ENCODE results near the gene EXOC6.

The EXOC6 gene

DNA sequence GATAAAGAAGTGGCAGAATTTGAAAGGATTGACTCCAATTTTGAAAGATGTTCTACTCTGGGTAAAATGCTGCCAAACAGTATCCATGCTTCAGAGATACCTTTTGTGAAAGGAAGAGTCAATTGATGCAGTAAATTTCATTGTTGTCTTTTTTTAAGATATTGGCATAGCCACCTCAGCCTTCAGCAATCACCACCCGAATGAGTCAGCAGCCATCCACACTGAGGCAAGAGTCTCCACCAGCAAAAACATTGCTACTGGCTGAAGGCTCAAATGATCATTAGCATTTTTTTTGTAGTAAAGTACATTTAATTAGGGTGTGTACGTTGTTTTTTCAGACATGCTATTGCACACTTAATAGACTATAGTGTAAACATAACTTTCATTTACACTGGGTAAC is 180.6 kb downstream of the EXOC6 start:
- FAIRE-seq = no peak

DNA sequence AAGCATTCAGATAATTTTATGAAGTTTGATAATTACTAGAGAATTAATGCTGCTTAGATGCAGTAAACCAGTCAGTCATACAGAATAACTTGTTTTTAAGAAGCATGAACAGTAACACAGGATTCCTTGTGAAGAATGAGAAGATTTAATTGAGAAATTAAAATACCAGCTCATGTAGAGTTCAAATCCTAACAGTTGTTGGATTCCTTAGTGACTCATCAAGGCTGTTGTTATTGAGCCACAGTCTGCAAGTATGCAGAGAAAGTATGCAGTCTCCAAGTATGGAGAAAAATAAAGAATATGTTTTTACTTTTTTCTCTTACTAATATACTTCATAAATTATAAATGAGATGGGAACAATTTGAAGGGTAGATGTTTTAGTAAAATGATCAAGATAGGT is 182.1 kb downstream of the EXOC6 start:
- FAIRE-seq = no peak

DNA sequence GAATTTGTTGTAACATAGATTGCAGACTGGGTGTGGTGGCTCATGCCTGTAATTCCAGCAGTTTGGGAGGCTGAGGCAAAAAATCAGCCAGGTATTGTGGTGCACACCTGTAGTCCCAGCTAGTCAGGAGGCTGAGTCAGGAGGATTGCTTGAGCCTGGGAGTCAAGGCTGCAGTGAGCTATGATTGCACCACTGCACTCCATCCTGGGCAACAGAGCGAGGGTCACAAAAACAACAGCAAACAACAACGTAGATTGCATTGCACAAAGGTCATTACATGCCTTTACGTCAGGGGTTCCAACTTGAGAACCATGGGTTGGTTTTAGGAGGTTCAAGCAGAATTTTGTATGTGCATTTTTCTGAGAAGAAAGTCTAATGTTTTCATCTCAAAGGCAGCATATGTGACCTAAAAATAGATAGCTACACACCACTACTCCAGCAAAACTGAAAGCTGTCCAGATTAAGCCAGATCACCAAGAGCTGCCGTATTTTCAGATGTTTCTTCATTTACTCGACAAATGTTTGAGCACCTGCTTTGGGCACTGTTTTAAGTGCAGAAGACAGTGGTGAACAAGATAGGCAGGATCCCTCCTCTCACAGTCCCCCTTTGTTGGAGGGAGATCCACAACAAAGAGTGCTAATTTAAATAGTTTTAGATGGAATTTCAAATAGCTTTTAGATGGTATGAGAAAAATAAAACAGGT is 183.9 kb downstream of the EXOC6 start:
- FAIRE-seq = no peak

DNA sequence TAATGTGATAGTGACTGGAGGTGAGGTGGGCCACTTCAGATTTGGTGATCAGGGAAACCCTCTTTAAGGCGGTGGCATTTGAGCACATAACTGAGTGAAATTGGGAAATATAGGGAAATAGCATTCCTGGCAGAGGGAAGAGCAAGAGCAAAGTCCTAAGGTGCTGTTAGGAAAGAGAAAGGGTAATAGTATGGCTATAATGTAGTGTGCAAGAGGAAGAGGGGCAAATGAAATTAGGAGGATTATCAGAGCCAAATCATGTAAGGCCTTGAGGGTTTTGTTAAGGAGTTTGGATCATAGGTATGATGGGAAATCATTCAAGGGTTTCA is 184.5 kb downstream of the EXOC6 start:
- no peak for FAIRE-seq

DNA sequence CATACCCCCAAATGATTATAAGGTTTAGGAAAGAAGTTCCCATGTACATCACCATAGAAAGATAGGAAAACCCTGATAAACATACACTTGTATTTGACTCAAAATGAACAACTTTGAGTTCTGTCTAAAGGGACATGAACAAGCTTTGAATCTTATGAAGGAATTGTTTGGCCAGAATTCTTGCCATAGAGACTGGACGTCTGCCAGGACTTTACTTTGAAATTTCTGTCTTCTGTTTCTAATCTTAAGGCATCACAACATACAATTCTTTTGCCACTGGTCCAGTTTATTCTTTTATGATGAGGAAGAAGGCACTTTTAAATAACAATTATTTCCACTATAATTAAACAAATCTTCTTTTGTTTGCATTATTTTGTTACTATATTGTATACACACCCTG is 186.1 kb downstream of the EXOC6 start:
- no peak for FAIRE-seq

DNA sequence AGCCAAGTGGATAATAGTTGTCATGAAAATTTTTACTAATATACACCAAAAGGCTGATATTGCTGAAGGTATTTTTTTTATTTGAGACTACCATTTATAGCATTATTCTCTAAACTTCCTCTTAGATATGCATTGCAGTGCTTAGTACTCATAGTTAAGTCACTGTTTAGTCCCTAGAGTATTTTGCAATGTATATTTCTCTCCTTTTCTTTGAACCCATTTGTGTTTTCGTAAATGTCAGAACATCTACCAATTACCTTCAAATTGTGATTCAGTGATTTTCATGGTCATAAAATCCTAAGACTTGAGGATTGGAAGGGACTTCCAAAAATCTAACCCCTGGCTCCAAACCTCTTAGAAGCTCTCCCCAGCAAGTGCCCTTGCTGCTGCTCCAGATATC is 190.8 kb downstream of the EXOC6 start:
- FAIRE-seq = no peak

DNA sequence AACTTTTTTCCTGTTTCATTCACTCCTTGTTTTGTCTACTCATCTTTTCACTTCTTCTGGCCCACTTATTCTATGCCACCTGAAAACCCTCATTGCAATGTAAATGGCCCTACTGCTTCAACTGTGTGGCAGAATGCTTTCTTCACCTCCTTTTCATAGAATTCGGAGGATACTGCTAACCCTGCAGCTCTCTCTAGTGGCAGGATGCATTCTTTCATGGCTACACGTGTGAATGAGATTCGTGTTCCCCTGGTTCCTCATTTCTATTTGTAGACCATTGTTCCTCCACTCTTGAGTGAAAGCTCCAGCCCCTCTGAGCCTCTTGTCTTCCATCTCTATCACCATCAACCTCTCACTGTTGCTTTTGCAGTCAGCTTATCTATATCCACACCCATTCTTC is 191.4 kb downstream of the EXOC6 start:
- FAIRE-seq = no peak

DNA sequence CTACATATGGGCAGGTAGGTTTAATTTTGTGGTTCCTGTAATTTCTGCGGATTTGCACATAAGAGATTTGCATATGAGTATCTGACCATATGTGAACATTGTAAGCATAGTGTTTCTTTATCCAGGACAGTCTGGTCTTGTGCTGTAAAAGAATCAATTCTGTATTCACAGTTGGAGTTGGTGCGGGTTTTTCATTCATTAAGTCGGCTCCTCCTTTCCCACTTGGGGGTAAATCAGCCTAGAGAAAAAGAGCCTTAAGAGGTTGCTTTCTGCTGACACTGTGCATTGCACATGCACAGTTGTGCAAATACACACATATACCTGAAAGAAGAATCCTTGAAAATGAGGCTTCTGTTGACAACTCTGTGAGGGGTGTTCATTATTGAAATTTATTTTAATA is 206.2 kb downstream of the EXOC6 start:
- FAIRE-seq = no peak

DNA sequence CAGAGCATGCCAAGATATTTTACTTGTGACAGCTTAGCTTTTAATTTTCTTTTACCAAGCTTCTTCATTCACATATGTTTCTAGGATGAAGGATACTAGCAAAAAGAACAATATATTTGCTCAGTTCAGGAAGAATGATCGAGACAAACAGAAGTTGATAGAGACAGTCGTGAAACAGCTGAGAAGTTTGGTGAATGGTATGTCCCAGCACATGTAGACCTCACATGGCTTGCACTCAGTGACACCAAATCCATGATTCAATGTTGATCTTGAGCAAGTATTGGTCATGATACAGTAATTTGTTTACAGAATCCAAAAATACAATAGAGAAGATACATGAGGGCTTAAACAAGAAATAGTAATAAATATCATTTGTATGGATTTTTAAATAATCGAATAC is 209.8 kb downstream of the EXOC6 start:
- FAIRE-seq = no peak

DNA sequence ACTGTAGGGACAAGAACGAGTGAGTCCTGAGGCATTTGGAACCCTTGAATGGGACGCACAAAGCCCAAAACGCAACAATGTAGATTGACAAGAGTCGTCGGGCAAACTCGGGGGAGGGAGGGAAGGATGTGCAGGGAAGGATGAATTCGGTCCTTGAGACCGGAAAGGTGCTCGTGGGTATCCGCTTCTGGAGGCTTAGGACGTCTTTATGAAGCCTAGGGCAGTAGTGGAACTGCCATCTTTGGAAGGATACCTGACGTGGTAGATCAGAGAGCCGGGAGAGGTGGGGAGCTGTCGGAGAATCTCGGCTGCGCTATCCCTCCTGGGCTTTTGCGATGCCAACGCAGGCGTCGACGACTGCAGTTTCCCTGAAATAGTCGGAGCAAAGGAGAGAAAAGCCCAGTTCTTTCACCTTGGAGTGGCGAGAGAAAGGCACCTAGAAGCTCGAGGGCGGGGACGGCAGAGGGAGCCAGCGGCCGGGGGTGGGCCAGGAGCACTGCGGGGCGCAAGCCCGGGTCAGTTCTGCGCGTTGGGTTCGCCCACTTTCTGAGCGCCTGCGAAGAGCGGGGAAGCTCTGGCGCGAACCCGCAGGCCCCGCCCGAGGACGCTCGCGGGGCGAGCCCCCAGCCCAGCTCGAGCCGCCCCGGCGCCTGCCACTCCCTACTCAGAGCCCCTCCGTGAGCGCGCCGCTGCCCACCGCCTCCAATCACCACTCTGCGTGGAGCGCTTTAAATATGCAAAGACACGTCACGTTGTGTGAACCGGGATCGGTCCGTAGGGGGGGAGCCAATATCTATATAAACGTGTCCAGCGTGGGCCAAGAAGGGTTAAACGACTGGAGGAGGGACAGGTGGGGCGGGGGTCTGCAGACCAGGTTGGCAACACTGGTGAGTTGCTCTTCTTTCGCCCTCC is 211.9 kb downstream of the EXOC6 start, which contains the start of gene CYP26C1:
Gene CYP26C1 (plus strand): TSS at position 824 of the 912 bp plus-strand sequence. CDS start 466 bp downstream, outside the sequence.
- FAIRE-seq = no peak

DNA sequence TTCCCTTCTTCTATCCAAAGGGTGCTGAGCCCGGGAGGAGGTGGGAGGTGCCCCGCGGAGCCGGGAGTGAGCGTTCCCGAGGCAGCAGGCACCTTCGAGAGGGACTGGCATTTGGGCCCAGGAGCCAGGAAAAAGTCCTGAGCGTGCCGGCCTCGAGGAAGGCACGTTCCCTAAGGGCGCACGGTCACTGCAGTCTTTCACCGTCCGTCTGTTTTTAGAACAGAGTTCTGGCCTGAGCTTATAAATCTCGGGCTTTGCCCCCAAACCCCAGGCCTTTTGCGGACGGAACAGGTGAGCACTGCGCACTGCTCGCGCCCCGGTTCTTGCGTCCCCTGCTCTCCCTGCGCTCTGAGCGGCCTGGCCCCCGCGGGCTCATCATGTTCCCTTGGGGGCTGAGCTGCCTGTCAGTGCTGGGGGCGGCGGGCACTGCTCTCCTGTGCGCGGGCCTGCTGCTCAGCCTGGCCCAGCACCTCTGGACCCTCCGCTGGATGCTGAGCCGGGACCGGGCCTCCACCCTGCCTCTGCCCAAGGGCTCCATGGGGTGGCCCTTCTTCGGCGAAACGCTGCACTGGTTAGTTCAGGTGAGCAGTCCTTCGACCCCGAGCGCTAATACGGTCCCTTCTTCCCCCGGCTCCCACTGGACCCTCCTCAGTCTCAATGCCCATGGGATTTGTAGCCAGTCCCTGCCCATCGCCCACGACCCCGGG is 212.7 kb downstream of the EXOC6 start:
- no peak for FAIRE-seq

DNA sequence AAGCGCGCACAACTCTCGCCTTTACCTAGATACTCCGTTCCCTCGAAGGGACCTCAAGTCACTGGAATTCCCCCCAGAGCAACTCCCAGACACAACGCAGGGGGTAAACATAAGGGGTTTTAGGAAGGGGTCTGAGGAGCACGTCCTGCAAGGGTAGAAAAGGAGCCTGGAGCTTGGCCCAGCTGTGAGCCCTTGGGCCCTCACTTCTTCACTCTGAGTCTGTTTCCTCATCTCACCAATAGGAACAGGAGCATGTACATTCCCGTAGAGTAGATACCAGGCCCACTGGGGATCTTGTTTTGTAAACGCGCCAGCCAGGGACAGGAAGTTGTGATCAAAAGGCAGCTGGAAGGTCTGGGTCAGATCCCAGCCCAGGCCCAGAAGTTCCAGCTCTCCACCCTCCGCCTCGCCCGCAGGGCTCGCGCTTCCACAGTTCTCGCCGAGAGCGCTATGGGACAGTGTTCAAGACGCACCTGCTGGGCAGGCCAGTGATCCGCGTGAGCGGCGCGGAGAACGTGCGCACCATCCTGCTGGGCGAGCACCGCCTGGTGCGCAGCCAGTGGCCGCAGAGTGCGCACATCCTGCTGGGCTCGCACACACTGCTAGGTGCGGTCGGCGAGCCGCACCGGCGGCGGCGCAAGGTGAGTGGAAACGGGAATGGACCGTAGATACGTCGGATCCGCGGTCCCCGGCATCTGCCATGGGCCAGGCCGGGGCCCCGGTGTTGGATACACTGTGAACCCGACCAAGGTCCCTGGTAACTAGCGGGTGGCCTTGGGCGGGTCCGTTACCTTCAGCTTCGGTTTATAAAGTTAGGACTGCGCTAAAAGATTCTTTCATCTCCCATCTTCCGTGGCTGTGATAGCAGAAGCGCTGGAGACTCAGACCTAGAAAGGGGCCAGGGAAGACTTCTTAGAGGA is 213.5 kb downstream of the EXOC6 start:
- no peak for FAIRE-seq

DNA sequence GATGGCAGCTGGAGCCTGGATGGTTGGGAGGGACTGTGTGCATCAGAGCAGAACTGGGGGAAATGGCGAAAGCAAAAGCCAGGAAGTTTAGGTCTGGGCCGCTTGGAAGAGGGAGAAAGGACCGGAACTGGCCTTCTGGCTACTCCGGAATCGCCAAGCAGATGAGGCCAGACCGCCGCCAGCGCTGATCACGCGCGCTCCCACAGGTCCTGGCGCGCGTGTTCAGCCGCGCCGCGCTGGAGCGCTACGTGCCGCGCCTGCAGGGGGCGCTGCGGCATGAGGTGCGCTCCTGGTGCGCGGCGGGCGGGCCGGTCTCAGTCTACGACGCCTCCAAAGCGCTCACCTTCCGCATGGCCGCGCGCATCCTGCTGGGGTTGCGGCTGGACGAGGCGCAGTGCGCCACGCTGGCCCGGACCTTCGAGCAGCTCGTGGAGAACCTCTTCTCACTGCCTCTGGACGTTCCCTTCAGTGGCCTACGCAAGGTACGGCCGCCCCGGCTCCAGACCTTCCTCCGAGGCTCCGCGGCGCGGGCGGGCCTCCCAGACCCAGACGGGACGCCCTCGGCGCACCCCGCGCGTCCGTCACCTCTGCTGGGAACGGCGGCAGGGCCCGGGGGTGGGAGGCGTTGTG is 214.3 kb downstream of the EXOC6 start:
- FAIRE-seq = no peak

DNA sequence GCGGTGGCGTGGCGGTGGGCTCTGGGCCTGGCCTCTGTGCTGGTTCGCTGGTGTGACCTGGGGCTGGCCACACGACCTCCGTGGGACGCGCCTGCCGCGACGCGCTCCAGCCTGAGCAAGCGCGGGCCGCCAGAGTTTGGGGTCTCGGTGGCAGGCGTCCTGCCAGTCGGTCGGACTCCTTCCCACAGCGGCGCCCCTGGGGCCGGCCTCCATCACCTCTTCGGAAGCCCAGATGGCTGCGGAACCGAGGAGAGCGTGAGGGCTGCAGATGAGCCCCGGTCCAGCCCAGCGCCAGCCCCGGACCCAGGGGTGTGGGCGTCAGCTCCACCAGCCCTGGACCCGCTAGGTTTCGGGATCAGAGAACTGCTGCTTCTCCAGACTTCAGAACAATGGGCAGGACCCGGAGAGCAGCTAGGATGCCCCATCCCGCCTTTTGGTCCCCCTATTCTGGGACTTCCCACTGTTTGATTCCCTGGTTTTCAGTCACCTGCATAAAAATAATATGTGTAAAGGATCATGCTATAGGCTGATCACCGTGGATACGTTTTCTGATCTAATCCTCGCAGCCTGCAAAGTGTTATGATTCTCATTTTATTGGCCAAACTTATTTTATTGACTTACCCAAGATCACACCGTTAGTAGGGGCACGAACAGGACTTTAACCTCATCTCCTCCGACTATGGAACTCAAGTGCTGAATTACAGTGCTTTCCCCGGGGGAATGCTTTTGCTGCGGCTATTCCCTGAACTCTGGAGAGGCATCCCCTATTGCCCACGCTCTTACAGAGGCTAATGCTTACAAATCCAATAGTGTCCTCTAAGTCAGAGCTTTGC is 215.0 kb downstream of the EXOC6 start:
- FAIRE-seq = no peak

DNA sequence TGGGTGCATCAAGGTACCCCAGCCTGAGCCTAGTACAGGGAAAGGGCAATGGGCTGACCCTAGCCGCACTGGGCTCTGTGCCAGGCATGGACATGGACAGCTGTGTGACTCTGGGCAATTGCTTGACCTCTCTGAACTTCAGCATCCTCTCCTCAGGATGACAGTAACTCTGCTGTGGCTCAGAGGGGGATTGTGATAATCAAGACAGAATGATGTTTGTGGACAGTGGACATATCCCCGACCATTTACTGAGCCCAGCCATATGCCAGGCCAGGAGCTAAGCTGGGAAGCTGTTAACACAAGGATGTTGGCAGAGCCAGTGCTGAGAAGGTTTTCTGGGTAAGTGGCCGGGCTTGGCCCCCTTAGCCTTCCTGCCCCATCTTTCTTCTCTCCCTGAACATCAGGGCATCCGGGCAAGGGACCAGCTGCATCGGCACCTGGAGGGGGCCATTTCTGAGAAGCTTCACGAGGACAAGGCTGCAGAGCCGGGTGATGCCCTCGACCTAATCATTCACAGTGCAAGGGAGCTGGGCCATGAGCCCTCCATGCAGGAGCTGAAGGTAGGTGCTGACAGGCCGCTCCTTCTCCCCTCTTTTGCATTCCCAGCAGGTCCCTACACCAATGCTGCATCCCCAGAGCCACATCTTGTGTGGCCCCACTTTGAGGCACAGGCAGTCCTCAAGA is 215.8 kb downstream of the EXOC6 start:
- no peak for FAIRE-seq

DNA sequence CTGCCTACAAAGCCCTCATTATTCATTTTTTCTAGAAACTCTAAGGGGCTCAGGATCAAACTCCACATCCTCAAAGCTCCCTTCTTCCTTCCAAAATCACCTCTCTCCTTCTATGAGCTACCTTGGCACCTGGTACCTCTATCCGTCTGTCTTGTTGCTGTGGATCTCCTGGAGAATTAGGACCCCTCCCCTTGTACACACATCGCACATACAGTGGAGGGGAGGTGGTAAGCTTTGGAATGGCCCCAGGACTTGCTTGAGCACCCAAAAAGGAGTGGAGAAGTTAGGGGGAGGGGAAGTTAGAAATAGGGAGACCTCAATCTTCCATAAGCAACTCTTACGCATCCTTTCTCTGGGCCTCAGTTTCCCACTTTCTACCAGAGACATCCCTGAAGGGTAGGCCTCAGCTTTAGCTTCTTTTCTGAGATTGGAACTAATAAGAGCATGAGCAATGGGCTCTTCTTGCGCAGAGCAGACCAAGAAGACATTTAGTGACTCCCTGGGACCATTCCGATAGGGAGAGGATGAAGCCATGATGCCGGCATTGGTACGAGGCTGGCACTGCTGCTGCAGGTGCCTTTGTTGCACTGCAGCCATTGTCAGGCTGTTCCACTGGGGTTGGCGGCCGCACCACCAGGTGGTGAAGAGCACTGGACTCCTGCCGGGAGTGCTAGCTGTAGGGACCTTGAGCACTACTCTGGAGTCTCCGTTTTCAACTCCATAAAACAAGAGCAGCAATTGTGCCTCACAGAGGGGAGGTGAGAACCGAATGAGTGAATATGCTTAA is 216.7 kb downstream of the EXOC6 start:
- no peak for FAIRE-seq

DNA sequence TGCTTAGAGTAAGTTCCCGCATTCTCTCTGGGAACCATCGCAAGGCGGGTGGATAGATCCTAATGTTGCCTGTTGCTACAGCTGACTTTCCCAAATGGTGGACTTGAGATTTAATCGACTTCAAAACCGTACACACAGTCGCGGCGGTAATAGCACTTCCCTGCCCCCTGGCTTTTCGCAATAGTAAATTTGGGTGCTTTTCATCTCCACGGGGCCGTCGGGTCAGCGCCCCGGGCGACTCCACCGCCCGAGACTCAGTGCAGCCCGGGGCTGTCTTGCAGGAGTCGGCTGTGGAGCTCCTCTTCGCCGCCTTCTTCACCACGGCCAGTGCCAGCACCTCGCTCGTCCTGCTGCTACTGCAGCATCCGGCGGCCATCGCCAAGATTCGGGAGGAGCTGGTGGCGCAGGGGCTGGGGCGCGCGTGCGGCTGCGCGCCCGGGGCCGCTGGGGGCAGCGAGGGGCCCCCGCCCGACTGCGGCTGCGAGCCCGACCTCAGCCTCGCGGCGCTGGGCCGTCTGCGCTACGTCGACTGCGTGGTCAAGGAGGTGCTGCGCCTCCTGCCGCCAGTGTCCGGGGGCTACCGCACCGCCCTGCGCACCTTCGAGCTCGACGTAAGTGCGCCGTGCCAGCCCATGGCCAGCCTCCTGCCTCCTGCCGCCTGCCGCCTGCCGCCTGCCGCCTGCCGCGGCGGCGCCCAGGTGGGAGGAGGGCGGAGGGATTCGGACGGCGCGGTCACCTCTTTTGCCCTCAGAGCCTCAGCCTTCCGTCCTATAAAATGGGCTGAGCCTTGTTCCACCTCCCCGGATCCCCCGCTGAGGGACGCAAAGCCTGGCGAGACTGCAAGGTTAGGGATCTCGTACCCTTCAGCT is 217.6 kb downstream of the EXOC6 start:
- no peak for FAIRE-seq

DNA sequence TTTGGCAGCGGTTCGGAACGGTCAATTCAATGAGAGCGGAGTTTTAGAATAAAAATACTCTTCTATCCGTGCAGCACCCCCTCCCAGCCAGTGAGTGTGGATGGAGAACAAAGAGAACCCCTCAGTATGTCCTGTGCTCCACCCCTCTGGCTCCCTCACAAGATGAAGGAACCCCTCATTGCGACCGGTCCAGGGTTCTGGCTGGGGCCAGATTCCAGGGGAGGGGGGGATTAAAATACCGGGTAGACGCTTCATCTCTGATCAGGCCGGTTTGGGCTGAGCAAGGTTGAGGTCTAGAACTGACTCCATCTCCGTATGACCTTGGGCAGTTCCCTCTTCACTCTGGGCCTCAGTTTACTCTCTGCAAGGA is 218.2 kb downstream of the EXOC6 start:
- no peak for FAIRE-seq

All from colon (tissue), 2 donors.